Measurements from ENCODE around the gene GPC6.

GPC6 gene

DNA sequence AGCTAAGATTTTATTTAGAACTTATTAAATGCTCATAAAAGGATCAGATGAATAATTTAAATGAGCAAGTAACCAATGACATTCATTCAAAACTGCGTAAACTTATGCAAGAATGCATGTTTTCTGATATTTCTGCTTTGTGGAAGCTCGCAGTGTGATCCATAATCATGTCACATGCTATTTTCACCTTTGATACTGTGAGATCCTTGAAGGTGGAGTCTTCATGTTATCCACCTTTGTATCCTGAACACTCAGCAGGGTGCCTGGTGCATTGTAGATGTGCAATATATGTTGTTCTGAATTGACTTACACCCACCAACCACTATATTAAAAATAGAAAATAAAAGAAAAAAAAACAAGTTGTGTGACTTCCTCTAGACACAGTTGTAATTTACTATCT lies 919.4 kb downstream of the GPC6 start:
- Mint-ChIP-seq H3K27me3 (ENCODE audit: low read depth, poor library complexity) (peaks cover 3% of the 10 kb centered on the region), H3K9me3 (no peaks in the 10 kb centered on the region), H3K4me3 (no peak overlapping the region), H3K36me3 (ENCODE audit: low read depth) (no peaks in the 10 kb centered on the region), H3K4me1 (no peaks in the 10 kb centered on the region), H3K27ac (no peak overlapping the region)
- TF ChIP-seq, protein P1, sequence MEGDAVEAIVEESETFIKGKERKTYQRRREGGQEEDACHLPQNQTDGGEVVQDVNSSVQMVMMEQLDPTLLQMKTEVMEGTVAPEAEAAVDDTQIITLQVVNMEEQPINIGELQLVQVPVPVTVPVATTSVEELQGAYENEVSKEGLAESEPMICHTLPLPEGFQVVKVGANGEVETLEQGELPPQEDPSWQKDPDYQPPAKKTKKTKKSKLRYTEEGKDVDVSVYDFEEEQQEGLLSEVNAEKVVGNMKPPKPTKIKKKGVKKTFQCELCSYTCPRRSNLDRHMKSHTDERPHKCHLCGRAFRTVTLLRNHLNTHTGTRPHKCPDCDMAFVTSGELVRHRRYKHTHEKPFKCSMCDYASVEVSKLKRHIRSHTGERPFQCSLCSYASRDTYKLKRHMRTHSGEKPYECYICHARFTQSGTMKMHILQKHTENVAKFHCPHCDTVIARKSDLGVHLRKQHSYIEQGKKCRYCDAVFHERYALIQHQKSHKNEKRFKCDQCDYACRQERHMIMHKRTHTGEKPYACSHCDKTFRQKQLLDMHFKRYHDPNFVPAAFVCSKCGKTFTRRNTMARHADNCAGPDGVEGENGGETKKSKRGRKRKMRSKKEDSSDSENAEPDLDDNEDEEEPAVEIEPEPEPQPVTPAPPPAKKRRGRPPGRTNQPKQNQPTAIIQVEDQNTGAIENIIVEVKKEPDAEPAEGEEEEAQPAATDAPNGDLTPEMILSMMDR (IDR thresholded peaks at IDR 0.05) = no peak
- DNase-seq = no peak

DNA sequence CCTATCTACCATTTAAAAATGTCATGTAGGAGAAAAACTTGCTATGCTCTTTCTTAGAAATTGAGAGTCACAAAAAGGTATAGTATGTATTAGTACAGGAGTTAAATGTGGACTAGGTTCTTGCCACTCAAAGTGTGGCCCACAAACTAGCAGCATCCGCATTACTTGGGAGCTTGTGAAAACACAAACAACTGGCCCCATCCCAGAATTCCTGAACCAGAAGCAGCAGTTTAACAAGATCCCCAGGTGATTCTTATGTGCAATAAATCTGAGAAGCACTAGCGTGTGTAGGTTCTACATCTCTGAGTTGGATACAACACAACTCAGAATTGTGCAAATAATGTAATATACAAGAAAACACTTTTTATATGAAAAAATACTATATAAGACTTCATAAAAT lies 927.0 kb downstream of the GPC6 start:
- Mint-ChIP-seq H3K27me3 (ENCODE audit: low read depth, poor library complexity) (no peaks in the 10 kb centered on the region), H3K9me3 (no peaks in the 10 kb centered on the region), H3K4me1 (no peaks in the 10 kb centered on the region), H3K27ac (no peak overlapping the region), H3K36me3 (ENCODE audit: low read depth) (no peaks in the 10 kb centered on the region), H3K4me3 (no peak overlapping the region)
- TF ChIP-seq, protein P1 (IDR thresholded peaks at IDR 0.05) = no peak
- no peak for DNase-seq

DNA sequence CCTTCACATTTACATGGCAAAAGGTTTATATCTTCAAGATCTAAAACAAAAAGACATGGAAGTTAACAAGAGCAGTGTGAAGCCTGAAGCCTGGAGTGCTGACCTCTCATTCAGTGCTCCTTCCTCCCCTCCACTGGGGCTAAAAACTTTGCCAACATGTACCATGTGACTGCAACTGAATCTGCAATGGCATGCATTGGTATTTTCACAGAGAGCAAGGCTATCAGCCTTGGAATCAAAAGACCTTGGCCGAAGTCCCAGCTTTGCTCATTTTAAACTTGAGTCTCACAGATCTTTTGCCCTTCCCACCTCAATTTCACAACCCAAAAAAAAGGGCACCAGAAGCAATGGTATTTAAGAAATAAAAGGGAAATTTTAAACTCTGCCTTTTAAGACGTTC lies 927.8 kb downstream of the GPC6 start:
- no peak for DNase-seq
- Mint-ChIP-seq H3K4me1 (no peaks in the 10 kb centered on the region), H3K27me3 (ENCODE audit: low read depth, poor library complexity) (no peaks in the 10 kb centered on the region), H3K36me3 (ENCODE audit: low read depth) (peaks cover 4% of the 10 kb centered on the region), H3K27ac (no peak overlapping the region), H3K9me3 (peaks cover 3% of the 10 kb centered on the region), H3K4me3 (no peak overlapping the region)
- TF ChIP-seq, protein P1 (IDR thresholded peaks at IDR 0.05) = no peak

DNA sequence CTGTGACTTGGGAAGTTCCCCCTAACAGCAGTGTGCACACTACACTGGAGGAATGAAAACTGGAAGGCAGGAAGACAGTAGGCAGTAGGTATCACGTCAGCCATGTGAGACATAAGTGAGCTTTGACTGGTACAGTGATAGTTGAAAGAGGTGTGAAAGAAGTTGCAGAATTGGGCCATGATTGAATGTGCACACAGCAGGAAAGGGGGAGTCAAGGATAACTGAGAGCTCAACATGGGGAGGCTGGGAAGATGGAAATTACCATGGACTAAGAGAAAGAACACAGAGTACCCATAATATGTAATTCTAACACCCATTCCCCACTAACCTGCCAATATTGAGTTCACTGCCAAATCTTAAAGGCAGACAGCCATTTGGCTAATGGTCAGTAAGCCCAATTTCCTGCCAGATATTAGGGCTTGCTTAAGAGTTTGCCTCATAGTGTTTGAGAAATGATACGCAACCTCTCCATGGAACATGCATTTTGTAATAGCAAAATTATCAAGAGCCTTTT lies 931.2 kb downstream of the GPC6 start:
- H3K27me3 Mint-ChIP-seq (ENCODE audit: low read depth, poor library complexity) = no peaks in the 10 kb centered on the region
- H3K36me3 Mint-ChIP-seq (ENCODE audit: low read depth) = peaks cover 25% of the 10 kb centered on the region
- TF ChIP-seq, protein P1 (IDR thresholded peaks at IDR 0.05) = no peak
- H3K4me1 Mint-ChIP-seq = no peaks in the 10 kb centered on the region
- no peak for DNase-seq
- H3K27ac Mint-ChIP-seq = peak overlapping the region; percentile 6
- no peak overlapping the region for H3K4me3 Mint-ChIP-seq
- H3K9me3 Mint-ChIP-seq = peaks cover 18% of the 10 kb centered on the region

DNA sequence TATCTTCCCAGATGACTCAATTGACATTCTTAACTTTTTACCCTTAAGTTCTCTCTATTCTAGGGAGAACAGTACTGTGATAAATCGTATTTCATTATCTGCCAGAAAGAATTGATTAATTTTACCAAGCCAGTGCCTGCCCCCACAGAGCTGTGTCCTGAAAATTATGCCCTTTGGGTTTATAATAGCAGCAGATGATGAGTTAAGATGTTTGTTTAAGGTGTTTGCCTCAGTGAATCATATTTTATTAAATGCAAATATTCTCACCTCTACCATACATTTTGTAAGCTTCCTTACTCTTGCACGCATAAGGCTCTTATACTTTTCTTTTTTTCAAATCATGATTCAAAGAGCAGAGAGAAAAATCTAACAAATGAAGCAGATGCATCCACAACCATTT lies 934.3 kb downstream of the GPC6 start:
- Mint-ChIP-seq H3K9me3 (peaks cover 18% of the 10 kb centered on the region), H3K27me3 (ENCODE audit: low read depth, poor library complexity) (no peaks in the 10 kb centered on the region), H3K36me3 (ENCODE audit: low read depth) (peaks cover 25% of the 10 kb centered on the region), H3K4me3 (no peak overlapping the region), H3K27ac (no peak overlapping the region), H3K4me1 (no peaks in the 10 kb centered on the region)
- DNase-seq = no peak
- TF ChIP-seq, protein P1 (IDR thresholded peaks at IDR 0.05) = no peak

DNA sequence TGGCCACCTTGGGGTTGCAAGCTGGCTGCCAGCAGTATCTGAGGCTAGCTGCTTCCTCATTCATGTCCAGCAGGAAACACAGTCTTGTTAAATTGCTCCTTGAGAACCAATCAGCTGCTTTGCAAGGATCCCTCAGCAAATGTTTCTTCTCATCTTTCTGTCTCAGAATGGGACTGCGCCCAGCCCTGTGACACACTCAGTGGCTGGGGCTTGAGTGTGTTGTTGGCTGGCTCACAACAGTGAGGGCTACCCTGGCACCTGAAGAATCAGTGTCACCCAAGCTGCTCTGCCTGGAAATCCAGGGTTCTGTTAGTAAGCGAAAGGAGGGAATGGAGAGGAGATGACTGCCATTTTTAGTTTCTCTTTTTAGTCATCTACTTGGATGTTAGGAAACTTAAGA lies 935.7 kb downstream of the GPC6 start:
- Mint-ChIP-seq H3K4me3 (no peak overlapping the region), H3K27me3 (ENCODE audit: low read depth, poor library complexity) (no peaks in the 10 kb centered on the region), H3K27ac (no peak overlapping the region), H3K9me3 (peaks cover 18% of the 10 kb centered on the region), H3K36me3 (ENCODE audit: low read depth) (peaks cover 25% of the 10 kb centered on the region), H3K4me1 (peaks cover 2% of the 10 kb centered on the region)
- DNase-seq = no peak
- TF ChIP-seq, protein P1 (IDR thresholded peaks at IDR 0.05) = no peak

Measured in nephron progenitor cell (in vitro differentiated cells).